ENCODE results near the gene DSC3. TPM values are rescaled to one million over a fixed set of nuclear protein-coding genes. Genes with fewer than 3 reads are reported as not detected.
A peak's percentile ranks its signal among the peaks of the same experiment; 100 is the strongest.

The DSC3 gene
- total RNA-seq, 3 donors from 2014 or later, result 0.19 to 0.61 TPM; not detected in 1

- TF ChIP-seq CTCF (IDR thresholded peaks at IDR 0.05), result no peak
- no peaks in the 10 kb centered on the region for H3K4me1 ChIP-seq (ENCODE audit: low read depth)
- no peaks in the 10 kb centered on the region for H3K9me3 ChIP-seq
- no peaks in the 10 kb centered on the region for H3K36me3 ChIP-seq (ENCODE audit: low read depth)
- DNase-seq (peak in 1 of 3 donors; percentile 42), ATAC-seq (peak; percentile 50)
- no peak overlapping the region for H3K4me3 ChIP-seq
- intact Hi-C loops (cut with DNase I, micrococcal nuclease), result no loop called here
Observed at GRCh38 chr18:30970196-30970816, 72.2 kb downstream of the DSC3 start.

- no peaks in the 10 kb centered on the region for H3K36me3 ChIP-seq (ENCODE audit: low read depth)
- no peak for ATAC-seq
- H3K4me3 ChIP-seq, result no peak overlapping the region
- no peak for DNase-seq
- no peaks in the 10 kb centered on the region for H3K4me1 ChIP-seq (ENCODE audit: low read depth)
- TF ChIP-seq CTCF (IDR thresholded peaks at IDR 0.05), result no peak
- intact Hi-C loops (cut with DNase I, micrococcal nuclease), result no loop called here
- H3K9me3 ChIP-seq, result no peaks in the 10 kb centered on the region
Observed at GRCh38 chr18:30969670-30970170, 72.8 kb downstream of the DSC3 start.

- no peaks in the 10 kb centered on the region for H3K9me3 ChIP-seq
- no peaks in the 10 kb centered on the region for H3K4me1 ChIP-seq (ENCODE audit: low read depth)
- TF ChIP-seq CTCF (IDR thresholded peaks at IDR 0.05), result no peak
- no peak for DNase-seq
- H3K4me3 ChIP-seq, result no peak overlapping the region
- intact Hi-C loops (cut with DNase I, micrococcal nuclease), result no loop called here
- ATAC-seq, result no peak
- H3K36me3 ChIP-seq (ENCODE audit: low read depth), result no peaks in the 10 kb centered on the region
Observed at GRCh38 chr18:30967701-30968100, 74.8 kb downstream of the DSC3 start.

- no peak for TF ChIP-seq CTCF (IDR thresholded peaks at IDR 0.05)
- intact Hi-C loops (cut with DNase I, micrococcal nuclease), result no loop called here
- H3K9me3 ChIP-seq, result no peaks in the 10 kb centered on the region
- DNase-seq, result no peak
- H3K4me3 ChIP-seq, result no peak overlapping the region
- no peaks in the 10 kb centered on the region for H3K36me3 ChIP-seq (ENCODE audit: low read depth)
- ATAC-seq, result no peak
- no peaks in the 10 kb centered on the region for H3K4me1 ChIP-seq (ENCODE audit: low read depth)
Observed at GRCh38 chr18:30965237-30965636, 77.3 kb downstream of the DSC3 start.

GRCh38 chr18:30960661-30961060 lies 81.9 kb downstream of the DSC3 start:
- intact Hi-C loops (cut with DNase I, micrococcal nuclease), result no loop called here
- ATAC-seq, result no peak

More at GRCh38 chr18:30960661-30961060, 81.9 kb downstream of the DSC3 start:
- Histone ChIP-seq H3K4me1 (ENCODE audit: low read depth) (no peaks in the 10 kb centered on the region), H3K4me3 (no peak overlapping the region), H3K9me3 (no peaks in the 10 kb centered on the region), H3K36me3 (ENCODE audit: low read depth) (no peaks in the 10 kb centered on the region)
- no peak for TF ChIP-seq CTCF (IDR thresholded peaks at IDR 0.05)
- no peak for DNase-seq
